Measurements from ENCODE around the gene QPCT. TPM values are rescaled to one million over a fixed set of nuclear protein-coding genes. Genes with fewer than 3 reads are reported as not detected.
"Not testable (repeated sequence)": the region's sequence is repeated elsewhere in the genome, so short reads cannot be mapped to it uniquely, and the experiment has no call there.

The QPCT gene
- total RNA-seq = 26.4 and 52.3 TPM in 2 replicates

DNA sequence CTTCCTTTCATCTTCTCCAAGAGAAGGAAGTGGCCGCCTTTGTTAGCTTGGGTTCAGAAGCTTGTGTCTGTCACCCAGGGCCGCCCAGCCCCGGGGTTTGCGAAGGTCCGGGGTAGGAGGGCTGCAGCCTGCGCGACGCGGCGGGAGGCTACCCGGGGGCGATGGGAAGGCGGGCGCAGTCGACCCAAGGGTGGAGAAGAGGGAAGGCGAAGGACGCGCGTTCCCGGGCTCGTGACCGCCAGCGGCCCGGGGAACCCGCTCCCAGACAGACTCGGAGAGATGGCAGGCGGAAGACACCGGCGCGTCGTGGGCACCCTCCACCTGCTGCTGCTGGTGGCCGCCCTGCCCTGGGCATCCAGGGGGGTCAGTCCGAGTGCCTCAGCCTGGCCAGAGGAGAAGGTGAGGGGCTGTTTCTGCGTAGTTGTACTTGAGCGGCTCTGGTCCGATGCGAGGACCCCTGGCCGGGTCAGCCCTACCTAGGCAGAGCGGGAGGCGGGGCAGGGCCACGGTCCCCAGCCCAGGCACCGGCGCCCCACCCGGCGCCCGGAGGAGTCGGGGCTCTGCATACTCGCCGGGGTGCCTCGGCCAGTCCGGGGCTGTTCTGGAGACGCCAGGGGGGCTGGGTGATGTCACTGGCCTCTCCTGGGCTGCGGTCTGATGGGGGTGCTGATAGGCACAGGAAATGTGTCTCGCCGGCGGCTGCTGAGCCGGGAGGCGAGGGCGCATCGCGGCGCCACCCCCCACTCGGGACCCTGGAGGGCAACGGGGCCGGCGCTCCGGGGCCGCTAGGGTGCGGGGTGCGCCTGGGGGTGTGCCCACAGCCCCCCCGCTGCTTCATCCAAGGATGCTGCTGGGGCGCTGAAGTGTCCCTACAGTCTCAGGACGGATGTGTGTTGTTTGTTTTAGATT lies at the start of gene QPCT:
TSS of gene QPCT (plus strand) at position 178 of the 909 bp plus-strand sequence. CDS start at position 280, 102 bp downstream.
- peak within 1 kb of the TSS; percentile 75 for H3K4me3 ChIP-seq (ENCODE audit: low read depth, low read length)
- no peak for TF ChIP-seq CTCF (conservative IDR thresholded peaks at IDR 0.05; ENCODE audit: low read depth, low read length)
- no peak for DNase-seq (ENCODE audit: low read depth)

- DNase-seq (ENCODE audit: low read depth); H3K4me3 ChIP-seq (ENCODE audit: low read depth, low read length): not testable (repeated sequence)
These were observed 49.6 kb upstream of the QPCT start for GRCh38 chr2:37294858-37295257.

DNA sequence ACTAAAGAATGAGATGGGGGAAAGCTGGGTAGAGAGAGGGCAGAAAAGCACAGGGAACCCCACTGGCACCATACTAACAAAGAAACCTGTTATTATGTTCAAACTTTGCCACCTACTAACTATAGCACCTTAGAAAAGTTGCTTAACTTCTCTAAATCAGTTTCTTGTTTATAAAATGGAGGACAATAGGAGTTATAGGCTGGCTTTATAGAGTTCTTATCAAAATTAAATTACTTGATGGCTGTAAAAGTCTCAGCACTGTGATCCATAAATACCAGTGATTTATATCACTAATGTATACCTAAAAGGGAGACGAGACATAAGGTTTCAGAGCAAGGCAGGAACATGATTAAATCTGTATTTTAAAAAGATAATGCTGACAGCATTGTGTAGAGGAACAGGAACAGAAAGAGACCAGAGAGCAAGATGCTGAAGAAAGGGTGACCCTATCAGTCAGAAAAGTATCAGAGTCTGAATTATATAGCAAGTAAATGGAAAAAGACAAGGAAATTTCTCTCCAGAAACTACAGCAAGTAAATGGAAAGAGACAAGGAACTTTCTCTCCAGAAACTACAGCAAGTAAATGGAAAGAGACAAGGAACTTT lies 48.9 kb upstream of the QPCT start:
- no peak for TF ChIP-seq CTCF (conservative IDR thresholded peaks at IDR 0.05; ENCODE audit: low read depth, low read length)
- DNase-seq (ENCODE audit: low read depth) = no peak
- no peak overlapping the region for H3K4me3 ChIP-seq (ENCODE audit: low read depth, low read length)

DNA sequence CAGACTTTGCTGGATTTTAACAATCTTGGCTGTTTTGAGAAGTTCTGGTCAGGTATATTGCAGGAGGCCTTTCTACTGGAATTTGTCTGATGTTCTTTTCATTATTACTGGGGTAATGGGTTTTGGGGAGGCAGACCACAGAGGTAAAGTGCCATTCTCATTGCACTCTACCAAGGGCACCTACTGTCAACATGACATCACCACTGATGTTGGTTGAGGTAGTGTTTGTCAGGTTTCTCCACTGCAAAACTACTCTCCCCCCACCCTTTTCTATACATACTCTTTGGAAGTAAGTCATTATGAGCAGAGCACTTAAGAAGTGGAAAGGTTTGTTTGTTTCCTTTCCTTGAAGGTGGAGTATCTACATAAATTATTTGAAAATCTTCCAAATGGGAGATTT lies 46.8 kb upstream of the QPCT start:
- no peak for TF ChIP-seq CTCF (conservative IDR thresholded peaks at IDR 0.05; ENCODE audit: low read depth, low read length)
- no peak for DNase-seq (ENCODE audit: low read depth)
- no peak overlapping the region for H3K4me3 ChIP-seq (ENCODE audit: low read depth, low read length)

- H3K4me3 ChIP-seq (ENCODE audit: low read depth, low read length) = no peak overlapping the region
- no peak for TF ChIP-seq CTCF (conservative IDR thresholded peaks at IDR 0.05; ENCODE audit: low read depth, low read length)
- DNase-seq (ENCODE audit: low read depth) = no peak
These were observed 44.3 kb upstream of the QPCT start for GRCh38 chr2:37300146-37300545.

DNA sequence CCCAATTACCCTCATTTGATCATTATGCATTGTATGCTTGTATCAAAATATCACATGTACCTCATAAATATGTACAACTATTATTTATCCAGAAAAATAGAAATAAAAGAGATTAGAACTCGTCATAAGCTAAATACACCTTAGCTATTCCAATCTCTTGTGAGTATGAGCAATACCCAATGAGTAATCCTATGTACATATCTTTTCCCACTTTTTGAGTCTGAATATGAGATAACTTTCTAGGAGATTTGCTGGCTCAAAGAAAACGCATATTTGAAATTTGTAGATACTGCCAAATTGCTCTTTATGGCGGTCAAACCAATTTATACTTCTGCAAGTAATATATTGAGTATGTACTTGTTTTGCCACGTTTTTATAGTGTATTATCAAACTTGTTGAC lies 43.9 kb upstream of the QPCT start:
- no peak overlapping the region for H3K4me3 ChIP-seq (ENCODE audit: low read depth, low read length)
- no peak for TF ChIP-seq CTCF (conservative IDR thresholded peaks at IDR 0.05; ENCODE audit: low read depth, low read length)
- DNase-seq (ENCODE audit: low read depth) = no peak

- no peak overlapping the region for H3K4me3 ChIP-seq (ENCODE audit: low read depth, low read length)
- no peak for TF ChIP-seq CTCF (conservative IDR thresholded peaks at IDR 0.05; ENCODE audit: low read depth, low read length)
- no peak for DNase-seq (ENCODE audit: low read depth)
These were observed 43.0 kb upstream of the QPCT start for GRCh38 chr2:37301408-37301807.

All from epithelial cell of proximal tubule (primary cell).